GM12864 (cell line): ENCODE results near the gene BCL11A.

Source experiments
- DNase-seq: peaks from one replicate; pipeline ENCODE4 v3.0.0-alpha.2; 2011; ENCODE audit warnings: low read depth
- H3K4me3 ChIP-seq: 2 replicates; pipeline ENCODE4 v1.5.1; 2011; ENCODE audit warnings: mild to moderate bottlenecking, low read depth, low read length, control low read depth
- TF ChIP-seq, protein P1 (sequence below): IDR thresholded peaks from 2 replicates; pipeline ENCODE4 v1.5.1; 2011; ENCODE audit warnings: low read depth, mild to moderate bottlenecking, moderate library complexity, low read length, control low read depth, inconsistent platforms; ENCODE audit errors: missing control alignments

Gene BCL11A

GRCh38 chr2:60416221-60417008 is 137.0 kb downstream of the BCL11A start:
- TF ChIP-seq, protein P1, sequence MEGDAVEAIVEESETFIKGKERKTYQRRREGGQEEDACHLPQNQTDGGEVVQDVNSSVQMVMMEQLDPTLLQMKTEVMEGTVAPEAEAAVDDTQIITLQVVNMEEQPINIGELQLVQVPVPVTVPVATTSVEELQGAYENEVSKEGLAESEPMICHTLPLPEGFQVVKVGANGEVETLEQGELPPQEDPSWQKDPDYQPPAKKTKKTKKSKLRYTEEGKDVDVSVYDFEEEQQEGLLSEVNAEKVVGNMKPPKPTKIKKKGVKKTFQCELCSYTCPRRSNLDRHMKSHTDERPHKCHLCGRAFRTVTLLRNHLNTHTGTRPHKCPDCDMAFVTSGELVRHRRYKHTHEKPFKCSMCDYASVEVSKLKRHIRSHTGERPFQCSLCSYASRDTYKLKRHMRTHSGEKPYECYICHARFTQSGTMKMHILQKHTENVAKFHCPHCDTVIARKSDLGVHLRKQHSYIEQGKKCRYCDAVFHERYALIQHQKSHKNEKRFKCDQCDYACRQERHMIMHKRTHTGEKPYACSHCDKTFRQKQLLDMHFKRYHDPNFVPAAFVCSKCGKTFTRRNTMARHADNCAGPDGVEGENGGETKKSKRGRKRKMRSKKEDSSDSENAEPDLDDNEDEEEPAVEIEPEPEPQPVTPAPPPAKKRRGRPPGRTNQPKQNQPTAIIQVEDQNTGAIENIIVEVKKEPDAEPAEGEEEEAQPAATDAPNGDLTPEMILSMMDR, result no peak
- no peak overlapping the region for H3K4me3 ChIP-seq
- DNase-seq, result no peak

- TF ChIP-seq, protein P1, result no peak
- no peak for DNase-seq
- no peak overlapping the region for H3K4me3 ChIP-seq
These were observed 137.6 kb downstream of the BCL11A start for GRCh38 chr2:60415814-60416213.

GRCh38 chr2:60414495-60415138 is 138.8 kb downstream of the BCL11A start:
- TF ChIP-seq, protein P1, result no peak
- no peak overlapping the region for H3K4me3 ChIP-seq
- no peak for DNase-seq

DNA sequence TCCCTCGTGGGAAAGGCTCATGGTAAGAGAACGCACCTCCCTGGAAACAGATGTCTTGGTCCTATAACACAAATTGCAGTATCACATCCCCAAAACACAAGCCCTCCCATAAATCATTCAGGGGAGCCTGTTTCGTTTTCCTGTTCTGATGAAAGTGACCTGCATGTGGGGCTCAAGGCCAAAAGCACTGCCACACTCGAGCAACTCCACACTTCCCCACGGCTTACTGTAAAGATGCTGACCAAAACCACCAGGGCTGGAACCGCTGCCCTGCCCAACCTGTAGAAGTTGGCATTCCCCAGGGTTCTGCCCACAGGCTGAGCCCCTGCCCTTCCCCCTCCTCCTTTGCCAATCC is 139.7 kb downstream of the BCL11A start:
- peak; percentile 63 for DNase-seq
- TF ChIP-seq, protein P1, result no peak
- H3K4me3 ChIP-seq, result no peak overlapping the region

DNA sequence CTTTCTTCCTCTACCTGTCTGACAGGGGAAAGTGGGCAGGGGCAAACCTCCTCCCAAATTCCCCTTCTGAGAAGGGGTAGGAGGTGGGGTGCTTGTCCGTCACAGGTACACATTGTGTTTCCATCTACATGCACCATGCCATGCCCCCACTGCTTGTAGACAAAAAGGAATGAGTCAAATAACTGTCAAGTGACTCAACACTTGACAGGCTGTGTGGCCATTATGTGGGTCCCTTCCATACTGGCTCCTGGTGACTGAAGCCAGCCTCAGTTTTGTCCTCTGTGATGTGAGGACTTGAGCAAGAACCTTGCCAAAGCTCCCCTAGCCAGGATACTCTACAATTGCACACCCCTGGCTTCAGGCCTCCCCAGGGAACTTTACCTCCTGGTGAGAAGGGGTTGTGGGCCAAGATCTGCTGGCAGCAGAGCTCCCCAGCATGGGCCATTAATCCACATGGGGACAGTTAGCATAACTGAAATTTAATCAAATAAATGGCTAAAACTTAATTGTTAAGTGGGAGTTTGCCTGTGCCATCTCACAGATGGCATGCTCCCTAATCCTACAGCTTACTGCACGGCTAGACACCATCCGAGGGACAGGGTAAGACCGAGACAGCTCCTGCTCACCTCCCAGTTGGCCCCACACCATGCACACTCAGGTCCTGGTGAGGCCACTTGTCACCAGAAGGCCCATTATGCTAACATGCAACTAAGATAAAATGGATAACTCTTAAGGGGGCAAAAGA is 140.2 kb downstream of the BCL11A start:
- DNase-seq, result no peak
- TF ChIP-seq, protein P1, result no peak
- no peak overlapping the region for H3K4me3 ChIP-seq

DNA sequence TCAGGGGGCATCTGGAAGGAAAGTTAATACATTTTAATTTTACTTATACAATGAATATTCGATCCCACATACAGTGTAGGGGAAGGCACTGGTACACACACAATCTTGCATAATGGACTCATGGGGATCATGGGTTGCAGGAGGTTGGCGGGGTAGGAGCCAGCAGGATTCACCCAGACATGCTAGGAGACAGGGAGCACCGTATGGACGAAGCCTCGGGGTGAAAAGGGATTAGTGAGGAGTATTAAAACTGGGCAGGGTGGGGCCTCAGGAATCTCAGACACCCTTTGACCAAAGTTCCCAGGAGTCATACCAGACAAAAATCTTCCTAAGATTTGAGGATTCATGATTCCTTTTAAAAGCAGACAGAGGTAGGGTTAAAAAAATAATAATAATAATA is 140.8 kb downstream of the BCL11A start:
- H3K4me3 ChIP-seq, result no peak overlapping the region
- TF ChIP-seq, protein P1, result no peak
- DNase-seq, result no peak
